CD4-positive, alpha-beta T cell treated with Interleukin-12 subunit alpha and Interleukin-12 subunit beta, for 1 hour (primary cell): ENCODE measurements around the gene ACSM2A.
"Not testable (repeated sequence)": the region's sequence is repeated elsewhere in the genome, so short reads cannot be mapped to it uniquely, and the experiment has no call there.

Experiments used
- DNase-seq: peaks from one replicate; pipeline ENCODE4 v3.0.0-alpha.2; 2020

The ACSM2A gene

GRCh38 chr16:20451364-20451763 lies at the start of gene ACSM2A:
ACSM2A (plus strand) TSS chr16:20451521; CDS start chr16:20460115, 8,594 bp downstream.
- not testable (repeated sequence) for DNase-seq

- no peak for DNase-seq
Observed at GRCh38 chr16:20402651-20403050, 48.7 kb upstream of the ACSM2A start.

- no peak for DNase-seq
Observed at GRCh38 chr16:20404637-20405036, 46.7 kb upstream of the ACSM2A start, which contains the start of gene PDILT. PDILT (minus strand) TSS chr16:20404737; CDS start chr16:20399300, 5,437 bp downstream.

GRCh38 chr16:20409398-20410120 lies 41.8 kb upstream of the ACSM2A start, which contains the start of gene ACSM5:
ACSM5 (plus strand) TSS chr16:20409534; CDS start chr16:20411485, 1,951 bp downstream.
- no peak for DNase-seq

GRCh38 chr16:20410121-20410723 lies 41.1 kb upstream of the ACSM2A start:
- no peak for DNase-seq

- DNase-seq: no peak
Observed at GRCh38 chr16:20411055-20411454, 40.3 kb upstream of the ACSM2A start.

- DNase-seq: no peak
Observed at GRCh38 chr16:20415541-20415940, 35.8 kb upstream of the ACSM2A start.

- DNase-seq: not testable (repeated sequence)
Observed at GRCh38 chr16:20419093-20419492, 32.2 kb upstream of the ACSM2A start.

GRCh38 chr16:20421748-20422147 lies 29.6 kb upstream of the ACSM2A start:
- DNase-seq: not testable (repeated sequence)

GRCh38 chr16:20423772-20424128 lies 27.6 kb upstream of the ACSM2A start:
- DNase-seq: not testable (repeated sequence)

- no peak for DNase-seq
Observed at GRCh38 chr16:20424129-20424866, 27.0 kb upstream of the ACSM2A start.

- DNase-seq: not testable (repeated sequence)
Observed at GRCh38 chr16:20427401-20427797, 23.9 kb upstream of the ACSM2A start.

GRCh38 chr16:20429499-20429898 lies 21.8 kb upstream of the ACSM2A start:
- DNase-seq: not testable (repeated sequence)

GRCh38 chr16:20430480-20430879 lies 20.8 kb upstream of the ACSM2A start:
- DNase-seq: not testable (repeated sequence)

GRCh38 chr16:20430948-20431347 lies 20.4 kb upstream of the ACSM2A start:
- DNase-seq: no peak

GRCh38 chr16:20438950-20439349 lies 12.4 kb upstream of the ACSM2A start:
- not testable (repeated sequence) for DNase-seq

- not testable (repeated sequence) for DNase-seq
Observed at GRCh38 chr16:20439820-20440231, 11.5 kb upstream of the ACSM2A start.

GRCh38 chr16:20440731-20441130 lies 10.6 kb upstream of the ACSM2A start:
- DNase-seq: not testable (repeated sequence)

GRCh38 chr16:20441191-20441590 lies 10.1 kb upstream of the ACSM2A start:
- DNase-seq: no peak

- not testable (repeated sequence) for DNase-seq
Observed at GRCh38 chr16:20441859-20442258, 9.5 kb upstream of the ACSM2A start.

- DNase-seq: not testable (repeated sequence)
Observed at GRCh38 chr16:20446652-20447393, 4.5 kb upstream of the ACSM2A start.

GRCh38 chr16:20453633-20454032 lies 2.3 kb downstream of the ACSM2A start:
- DNase-seq: not testable (repeated sequence)

GRCh38 chr16:20459227-20459626 lies 7.9 kb downstream of the ACSM2A start:
- DNase-seq: not testable (repeated sequence)
